GM23338 (cell line): ENCODE data around the gene TAGLN3. TPM values are rescaled to one million over a fixed set of nuclear protein-coding genes. Genes with fewer than 3 reads are reported as not detected.

ENCODE experiments used
- polyA plus RNA-seq: library from polyadenylated mRNA; unstranded; fragments of >200 nt; fragmentation: Nextera tagmentation; extraction: Ambion mirVana; gene quantifications from 2 replicates; pipeline ENCODE4 v1.2.1, GENCODE V29; 2016
- total RNA-seq: library from RNA; depleted of rRNA; stranded (reverse); fragments of >200 nt; shearing (Covaris generic); gene quantifications from 2 replicates; pipeline ENCODE4 v1.2.3, GENCODE V29; 2014; rRNA removed

The TAGLN3 gene
- total and polyA plus RNA-seq, 2 experiments from 2014 or later, result 6.8 to 12.6 TPM

Other genes with a start within 250 kb of the TAGLN3 start
- gene PHLDB2, start 139.7 kb upstream of the TAGLN3 start, total RNA-seq, result 33.7 and 35.3 TPM in 2 replicates
- 17.5 and 19.5 TPM in 2 replicates for gene PHLDB2, start 139.7 kb upstream of the TAGLN3 start, polyA plus RNA-seq
- gene ABHD10, start 19.9 kb upstream of the TAGLN3 start, total RNA-seq, result 28.0 and 29.2 TPM in 2 replicates
- gene ABHD10, start 19.9 kb upstream of the TAGLN3 start, polyA plus RNA-seq, result 16.9 and 18.4 TPM in 2 replicates
- not detected in 2 replicates for gene TMPRSS7, start 35.8 kb downstream of the TAGLN3 start, total RNA-seq
- gene TMPRSS7, start 35.8 kb downstream of the TAGLN3 start, polyA plus RNA-seq, result not detected in 2 replicates
- 14.1 and 16.6 TPM in 2 replicates for gene C3orf52, start 87.5 kb downstream of the TAGLN3 start, total RNA-seq
- gene C3orf52, start 87.5 kb downstream of the TAGLN3 start, polyA plus RNA-seq, result 7.9 and 8.1 TPM in 2 replicates
- gene GCSAM, start 134.3 kb downstream of the TAGLN3 start, total RNA-seq, result not detected in 2 replicates
- gene GCSAM, start 134.3 kb downstream of the TAGLN3 start, polyA plus RNA-seq, result 0.73 and 0.86 TPM in 2 replicates